Measurements from ENCODE around the gene C20orf144. TPM values are rescaled to one million over a fixed set of nuclear protein-coding genes. Genes with fewer than 3 reads are reported as not detected.
"Not testable (repeated sequence)": the region's sequence is repeated elsewhere in the genome, so short reads cannot be mapped to it uniquely, and the experiment has no call there.

C20orf144 gene
- polyA plus RNA-seq (2013, experiment 1 of 4): 0.17 TPM
- polyA plus RNA-seq (2013, experiment 2 of 4): 0.27 TPM
- not detected for polyA plus RNA-seq (2013, experiment 3 of 4)
- polyA plus RNA-seq (2013, experiment 4 of 4): not detected

DNA sequence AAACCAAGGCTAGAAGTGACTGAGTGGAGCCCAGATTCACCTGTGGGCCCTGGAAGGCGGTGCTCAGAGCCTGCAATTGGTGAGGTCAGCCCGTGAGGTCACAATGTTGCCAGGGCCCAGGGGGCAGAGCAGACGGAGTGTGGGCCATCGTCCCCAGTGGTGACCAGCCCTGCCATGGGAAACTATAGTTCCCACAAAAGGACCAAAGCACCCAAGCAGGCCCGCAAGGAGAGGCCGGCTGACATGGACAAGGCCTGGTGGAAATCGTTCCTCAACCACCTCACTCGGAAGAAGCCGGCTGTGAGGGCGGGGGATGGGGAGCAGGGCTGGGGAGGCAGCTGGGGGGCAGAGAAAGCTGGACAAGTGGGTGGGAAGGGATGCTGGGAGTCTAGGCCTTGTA lies at the start of gene C20orf144:
TSS of gene C20orf144 (plus strand) at position 156 of the 400 bp plus-strand sequence. CDS start at position 175, 19 bp downstream.
- H3K4me1 ChIP-seq (ENCODE audit: control insufficient read depth, insufficient read depth, low read length): peaks cover 7% of the 10 kb centered on the region
- peak within 1 kb of the TSS; percentile 91 for H3K4me3 ChIP-seq (ENCODE audit: insufficient read depth, low read depth, low read length)
- peaks cover 4% of the 10 kb centered on the region for H3K27me3 ChIP-seq (ENCODE audit: control insufficient read depth, insufficient read depth, low read length, poor library complexity, severe bottlenecking)
- WGBS, 2 experiments: 93 to 95% methylated on average over 10 of the region's 10 CpGs
- no peaks in the 10 kb centered on the region for H3K9me3 ChIP-seq (ENCODE audit: control insufficient read depth, low read length)
- H3K36me3 ChIP-seq (ENCODE audit: control insufficient read depth, insufficient read depth, low read length): no peaks in the 10 kb centered on the region
- H3K27ac ChIP-seq (ENCODE audit: insufficient read depth, low read depth, low read length, poor library complexity, severe bottlenecking): no peak within 1 kb of the TSS

DNA sequence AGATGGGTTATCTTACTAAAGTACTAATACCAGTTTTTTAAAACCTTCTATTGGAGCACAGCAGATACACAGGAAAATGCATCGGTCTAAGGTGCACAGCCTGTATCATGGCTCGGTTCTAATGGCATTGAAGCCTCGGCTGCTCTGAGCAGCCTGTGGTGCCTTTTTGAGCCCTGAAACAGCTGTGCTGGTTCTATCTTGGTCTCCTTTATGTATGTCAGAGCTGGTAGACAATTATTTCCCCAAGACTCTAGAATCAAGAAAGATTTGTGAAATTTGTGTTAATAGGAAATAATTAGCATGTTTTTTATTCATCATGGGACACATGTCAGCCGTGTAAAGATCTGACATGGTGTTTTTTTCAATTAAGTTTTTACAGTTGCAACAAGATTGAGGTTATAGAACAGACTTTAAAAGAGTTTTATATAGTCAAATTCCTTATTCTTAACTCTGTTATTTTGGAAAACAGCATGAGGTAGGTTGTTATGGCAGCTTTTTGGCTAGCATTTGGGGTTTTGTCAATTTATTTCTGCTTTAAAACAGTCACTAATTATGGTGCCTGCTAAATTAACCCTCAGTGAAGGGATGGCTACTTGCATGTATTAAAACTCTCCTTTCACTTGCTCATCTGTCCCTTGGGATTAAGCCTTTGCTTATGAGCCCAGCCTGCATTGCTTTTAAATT lies 40.3 kb upstream of the C20orf144 start:
- 92 to 97% methylated on average over 4 of the region's 4 CpGs for WGBS, 2 experiments
- Histone ChIP-seq H3K9me3 (ENCODE audit: control insufficient read depth, low read length) (no peaks in the 10 kb centered on the region), H3K27ac (ENCODE audit: insufficient read depth, low read depth, low read length, poor library complexity, severe bottlenecking) (no peak overlapping the region), H3K4me3 (ENCODE audit: insufficient read depth, low read depth, low read length) (no peak overlapping the region), H3K4me1 (ENCODE audit: control insufficient read depth, insufficient read depth, low read length) (no peaks in the 10 kb centered on the region), H3K36me3 (ENCODE audit: control insufficient read depth, insufficient read depth, low read length) (no peaks in the 10 kb centered on the region), H3K27me3 (ENCODE audit: control insufficient read depth, insufficient read depth, low read length, poor library complexity, severe bottlenecking) (no peaks in the 10 kb centered on the region)

DNA sequence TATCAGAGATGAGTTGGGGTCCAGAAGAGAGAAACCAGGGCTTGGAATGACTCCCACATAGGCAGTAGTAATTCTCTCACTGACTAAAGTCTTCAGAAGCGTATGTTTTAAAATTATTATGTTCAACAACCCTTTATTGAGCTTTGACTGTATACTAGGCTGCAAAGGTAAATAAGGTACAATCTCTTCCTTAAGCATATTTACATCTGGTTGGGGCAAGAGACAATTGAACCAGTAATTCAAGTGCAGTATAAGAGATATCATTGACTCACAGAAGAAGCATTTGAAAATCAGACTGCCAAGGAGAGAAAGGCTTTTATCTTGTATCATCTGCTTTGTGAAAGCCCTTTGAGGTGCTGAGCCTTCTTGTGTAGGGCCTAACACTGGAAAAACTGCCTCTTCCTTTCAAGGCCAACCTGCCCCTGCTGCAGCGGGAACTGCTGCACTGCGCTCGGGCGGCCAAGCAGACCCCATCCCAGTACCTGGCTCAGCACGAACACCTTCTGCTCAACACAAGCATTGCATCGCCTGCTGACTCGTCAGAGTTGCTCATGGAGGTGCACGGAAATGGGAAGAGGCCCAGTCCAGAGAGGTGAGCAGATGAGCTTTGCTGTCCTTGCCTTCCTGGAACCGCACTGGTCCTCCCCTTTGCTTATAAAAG lies 39.3 kb upstream of the C20orf144 start:
- H3K36me3 ChIP-seq (ENCODE audit: control insufficient read depth, insufficient read depth, low read length): no peaks in the 10 kb centered on the region
- H3K4me1 ChIP-seq (ENCODE audit: control insufficient read depth, insufficient read depth, low read length): no peaks in the 10 kb centered on the region
- H3K9me3 ChIP-seq (ENCODE audit: control insufficient read depth, low read length): no peaks in the 10 kb centered on the region
- H3K27me3 ChIP-seq (ENCODE audit: control insufficient read depth, insufficient read depth, low read length, poor library complexity, severe bottlenecking): no peaks in the 10 kb centered on the region
- no peak overlapping the region for H3K4me3 ChIP-seq (ENCODE audit: insufficient read depth, low read depth, low read length)
- H3K27ac ChIP-seq (ENCODE audit: insufficient read depth, low read depth, low read length, poor library complexity, severe bottlenecking): no peak overlapping the region
- 92 to 97% methylated on average over 10 of the region's 10 CpGs for WGBS, 2 experiments

DNA sequence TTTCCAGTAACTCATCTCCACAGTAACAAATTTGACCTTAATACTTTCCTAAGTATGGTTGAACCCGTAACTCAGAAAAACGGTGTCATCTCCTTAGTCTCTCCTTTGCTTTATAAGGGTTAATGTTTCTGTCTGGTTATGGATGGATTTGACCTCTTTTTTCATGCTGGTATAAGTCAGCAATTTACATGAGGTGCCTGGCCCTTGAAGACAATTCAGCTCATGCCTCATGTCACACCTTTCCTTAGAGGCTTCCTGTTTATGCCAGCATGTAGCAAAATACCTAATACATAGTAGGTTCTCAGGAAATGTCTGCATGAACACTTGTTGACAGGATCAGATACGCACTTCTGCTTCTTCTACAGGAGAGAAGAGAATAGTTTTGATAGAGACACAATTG lies 37.7 kb upstream of the C20orf144 start:
- 96 to 98% methylated on average over 3 of the region's 3 CpGs for whole genome bisulfite sequencing, 2 experiments
- H3K27ac ChIP-seq (ENCODE audit: insufficient read depth, low read depth, low read length, poor library complexity, severe bottlenecking): no peak overlapping the region
- no peaks in the 10 kb centered on the region for H3K9me3 ChIP-seq (ENCODE audit: control insufficient read depth, low read length)
- H3K27me3 ChIP-seq (ENCODE audit: control insufficient read depth, insufficient read depth, low read length, poor library complexity, severe bottlenecking): no peaks in the 10 kb centered on the region
- H3K36me3 ChIP-seq (ENCODE audit: control insufficient read depth, insufficient read depth, low read length): no peaks in the 10 kb centered on the region
- H3K4me1 ChIP-seq (ENCODE audit: control insufficient read depth, insufficient read depth, low read length): no peaks in the 10 kb centered on the region
- no peak overlapping the region for H3K4me3 ChIP-seq (ENCODE audit: insufficient read depth, low read depth, low read length)

DNA sequence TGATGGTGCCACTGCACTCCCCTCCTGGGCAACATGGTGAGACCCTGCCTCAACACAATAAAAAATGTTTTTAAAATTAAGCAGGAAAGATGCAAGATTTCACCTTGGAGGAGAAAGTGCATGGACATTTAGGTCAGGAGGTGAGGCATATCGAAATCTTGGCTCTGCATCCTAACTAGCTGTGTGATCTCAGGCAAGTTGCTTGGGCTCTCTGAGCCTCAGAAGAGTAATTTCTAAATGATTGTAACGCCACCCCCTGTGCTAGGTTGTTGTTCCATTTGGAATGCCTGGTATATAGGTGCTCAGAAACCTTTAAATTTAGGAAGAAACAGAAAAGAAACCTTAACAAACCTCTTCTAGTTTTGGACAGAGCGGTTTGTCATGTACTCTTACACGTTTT lies 35.9 kb upstream of the C20orf144 start:
- H3K27ac ChIP-seq (ENCODE audit: insufficient read depth, low read depth, low read length, poor library complexity, severe bottlenecking): no peak overlapping the region
- H3K27me3 ChIP-seq (ENCODE audit: control insufficient read depth, insufficient read depth, low read length, poor library complexity, severe bottlenecking): no peaks in the 10 kb centered on the region
- no peaks in the 10 kb centered on the region for H3K9me3 ChIP-seq (ENCODE audit: control insufficient read depth, low read length)
- H3K4me1 ChIP-seq (ENCODE audit: control insufficient read depth, insufficient read depth, low read length): no peaks in the 10 kb centered on the region
- peaks cover 11% of the 10 kb centered on the region for H3K36me3 ChIP-seq (ENCODE audit: control insufficient read depth, insufficient read depth, low read length)
- no peak overlapping the region for H3K4me3 ChIP-seq (ENCODE audit: insufficient read depth, low read depth, low read length)
- WGBS, 2 experiments: 97 to 99% methylated on average over 4 of the region's 4 CpGs

DNA sequence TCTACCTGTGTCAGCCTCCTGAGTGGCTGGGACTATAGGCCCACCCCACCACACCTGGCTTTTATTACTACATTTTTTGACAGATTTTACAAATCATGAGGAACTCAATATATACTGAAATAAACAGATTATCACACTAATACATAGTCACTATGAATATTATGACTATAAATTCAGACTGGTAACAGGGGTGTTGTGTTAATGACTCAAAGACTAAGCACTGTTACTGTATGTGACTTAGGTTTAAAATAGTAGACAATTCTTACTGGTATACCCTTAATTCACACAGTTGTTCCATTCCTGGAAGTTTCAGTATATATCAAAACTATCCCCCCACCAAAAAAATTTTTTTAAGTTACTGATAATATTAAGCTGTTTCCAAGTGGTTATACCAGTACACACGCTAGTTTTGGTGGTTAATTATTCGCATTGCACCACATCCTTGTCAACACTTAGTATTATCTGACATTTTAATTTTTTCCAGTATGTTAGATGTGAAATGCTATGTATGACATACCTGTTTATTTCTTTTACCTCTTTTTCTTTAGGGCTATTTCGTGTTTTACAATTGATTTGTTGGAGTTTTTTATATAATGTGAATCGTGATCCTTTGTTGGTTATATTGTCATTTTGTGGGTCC lies 34.4 kb upstream of the C20orf144 start:
- H3K27ac ChIP-seq (ENCODE audit: insufficient read depth, low read depth, low read length, poor library complexity, severe bottlenecking): no peak overlapping the region
- WGBS, 2 experiments: 91 to 100% methylated on average over 4 of the region's 4 CpGs
- no peaks in the 10 kb centered on the region for H3K27me3 ChIP-seq (ENCODE audit: control insufficient read depth, insufficient read depth, low read length, poor library complexity, severe bottlenecking)
- H3K4me1 ChIP-seq (ENCODE audit: control insufficient read depth, insufficient read depth, low read length): no peaks in the 10 kb centered on the region
- peaks cover 11% of the 10 kb centered on the region for H3K36me3 ChIP-seq (ENCODE audit: control insufficient read depth, insufficient read depth, low read length)
- no peaks in the 10 kb centered on the region for H3K9me3 ChIP-seq (ENCODE audit: control insufficient read depth, low read length)
- no peak overlapping the region for H3K4me3 ChIP-seq (ENCODE audit: insufficient read depth, low read depth, low read length)

DNA sequence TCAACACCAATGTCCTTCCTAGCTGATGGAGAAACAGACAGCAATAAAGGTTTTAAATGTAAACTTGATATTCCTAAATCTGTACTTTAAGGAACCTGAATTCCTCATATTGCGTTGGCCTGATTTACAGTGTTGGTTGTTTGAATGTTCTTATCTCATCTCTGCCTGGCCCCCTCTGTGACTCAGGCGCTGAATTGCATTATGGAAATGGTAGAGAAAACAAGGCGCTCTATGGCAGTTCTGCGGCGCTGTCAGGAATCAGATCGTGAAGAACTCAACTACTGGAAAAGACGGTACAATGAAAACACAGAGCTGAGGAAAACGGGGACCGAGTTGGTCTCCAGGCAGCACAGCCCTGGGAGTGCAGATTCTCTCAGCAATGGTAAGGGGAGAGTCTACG lies 32.6 kb upstream of the C20orf144 start:
- Histone ChIP-seq H3K27ac (ENCODE audit: insufficient read depth, low read depth, low read length, poor library complexity, severe bottlenecking) (no peak overlapping the region), H3K4me1 (ENCODE audit: control insufficient read depth, insufficient read depth, low read length) (no peaks in the 10 kb centered on the region), H3K36me3 (ENCODE audit: control insufficient read depth, insufficient read depth, low read length) (peaks cover 11% of the 10 kb centered on the region), H3K4me3 (ENCODE audit: insufficient read depth, low read depth, low read length) (no peak overlapping the region), H3K27me3 (ENCODE audit: control insufficient read depth, insufficient read depth, low read length, poor library complexity, severe bottlenecking) (no peaks in the 10 kb centered on the region), H3K9me3 (ENCODE audit: control insufficient read depth, low read length) (no peaks in the 10 kb centered on the region)
- 94 to 96% methylated on average over 10 of the region's 10 CpGs for WGBS, 2 experiments

DNA sequence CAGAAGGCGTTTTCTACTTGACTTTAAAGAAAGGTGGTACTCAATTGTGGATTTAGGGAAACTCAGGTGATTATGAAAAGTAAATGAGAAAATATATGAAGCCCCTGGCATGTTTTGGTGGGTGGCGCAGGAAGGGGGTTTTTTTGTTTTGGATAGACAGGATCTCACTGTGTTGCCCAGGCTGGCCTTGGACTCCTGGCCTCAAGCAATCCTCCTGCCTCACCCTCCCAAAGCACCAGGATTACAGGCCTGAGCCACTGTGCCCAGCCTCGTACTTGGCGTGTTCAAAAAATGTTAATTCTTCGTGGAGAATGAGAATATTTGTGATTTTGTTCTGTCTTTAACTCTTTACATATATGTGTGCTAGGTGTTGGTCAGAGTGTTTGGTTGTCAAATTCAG lies 32.1 kb upstream of the C20orf144 start:
- 94 to 95% methylated on average over 5 of the region's 5 CpGs for WGBS, 2 experiments
- peaks cover 11% of the 10 kb centered on the region for H3K36me3 ChIP-seq (ENCODE audit: control insufficient read depth, insufficient read depth, low read length)
- H3K4me1 ChIP-seq (ENCODE audit: control insufficient read depth, insufficient read depth, low read length): no peaks in the 10 kb centered on the region
- no peak overlapping the region for H3K27ac ChIP-seq (ENCODE audit: insufficient read depth, low read depth, low read length, poor library complexity, severe bottlenecking)
- H3K9me3 ChIP-seq (ENCODE audit: control insufficient read depth, low read length): no peaks in the 10 kb centered on the region
- H3K4me3 ChIP-seq (ENCODE audit: insufficient read depth, low read depth, low read length): no peak overlapping the region
- no peaks in the 10 kb centered on the region for H3K27me3 ChIP-seq (ENCODE audit: control insufficient read depth, insufficient read depth, low read length, poor library complexity, severe bottlenecking)

DNA sequence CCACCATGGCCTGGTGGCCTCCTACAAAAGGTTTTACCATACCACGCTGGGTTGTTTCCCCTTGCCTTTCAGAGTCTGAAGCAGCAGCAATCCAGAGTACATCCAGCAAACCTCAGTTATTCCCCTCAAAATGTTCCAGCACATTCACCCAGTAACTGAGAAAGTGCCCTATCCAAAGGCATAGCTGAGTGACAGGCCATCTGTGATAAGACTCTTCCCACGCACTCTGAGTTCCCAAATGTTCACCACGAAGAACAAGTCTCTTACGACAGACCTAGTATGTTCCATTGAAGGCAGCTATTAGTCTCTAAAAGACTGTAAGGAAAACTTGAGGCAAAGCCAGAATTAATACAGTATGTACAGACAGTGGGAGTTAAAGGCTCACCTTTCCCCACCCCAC lies 31.6 kb upstream of the C20orf144 start:
- Histone ChIP-seq H3K4me3 (ENCODE audit: insufficient read depth, low read depth, low read length) (no peak overlapping the region), H3K27ac (ENCODE audit: insufficient read depth, low read depth, low read length, poor library complexity, severe bottlenecking) (no peak overlapping the region), H3K4me1 (ENCODE audit: control insufficient read depth, insufficient read depth, low read length) (no peaks in the 10 kb centered on the region), H3K27me3 (ENCODE audit: control insufficient read depth, insufficient read depth, low read length, poor library complexity, severe bottlenecking) (no peaks in the 10 kb centered on the region), H3K9me3 (ENCODE audit: control insufficient read depth, low read length) (no peaks in the 10 kb centered on the region), H3K36me3 (ENCODE audit: control insufficient read depth, insufficient read depth, low read length) (peaks cover 11% of the 10 kb centered on the region)
- WGBS, 2 experiments: 96 to 97% methylated on average over 4 of the region's 4 CpGs

DNA sequence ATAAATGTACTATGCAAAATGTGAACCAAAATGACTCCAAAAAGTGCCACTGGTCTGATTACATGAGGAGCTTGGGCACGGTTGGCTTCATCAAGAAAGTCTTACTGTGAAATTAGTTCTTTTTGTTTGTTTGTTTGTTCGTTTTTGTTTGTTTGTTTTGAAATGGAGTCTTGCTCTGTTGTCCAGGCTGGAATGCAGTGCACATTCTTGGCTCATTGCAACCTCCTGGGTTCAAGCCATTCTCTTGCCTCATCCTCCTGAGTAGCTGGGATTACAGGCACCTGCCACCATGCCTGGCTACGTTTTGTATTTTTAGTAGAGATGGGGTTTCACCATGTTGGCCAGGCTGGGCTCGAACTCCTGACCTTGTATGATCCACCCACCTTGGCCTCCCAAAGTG lies 30.2 kb upstream of the C20orf144 start:
- not testable (repeated sequence) for H3K4me1 ChIP-seq (ENCODE audit: control insufficient read depth, insufficient read depth, low read length); H3K27me3 ChIP-seq (ENCODE audit: control insufficient read depth, insufficient read depth, low read length, poor library complexity, severe bottlenecking); H3K27ac ChIP-seq (ENCODE audit: insufficient read depth, low read depth, low read length, poor library complexity, severe bottlenecking); H3K4me3 ChIP-seq (ENCODE audit: insufficient read depth, low read depth, low read length); H3K9me3 ChIP-seq (ENCODE audit: control insufficient read depth, low read length)
- WGBS, 2 experiments: 94 to 95% methylated on average over 4 of the region's 4 CpGs
- peaks cover 16% of the 10 kb centered on the region for H3K36me3 ChIP-seq (ENCODE audit: control insufficient read depth, insufficient read depth, low read length)

All from ectodermal cell (in vitro differentiated cells).